ENCODE data around the gene LSM3.

DNA sequence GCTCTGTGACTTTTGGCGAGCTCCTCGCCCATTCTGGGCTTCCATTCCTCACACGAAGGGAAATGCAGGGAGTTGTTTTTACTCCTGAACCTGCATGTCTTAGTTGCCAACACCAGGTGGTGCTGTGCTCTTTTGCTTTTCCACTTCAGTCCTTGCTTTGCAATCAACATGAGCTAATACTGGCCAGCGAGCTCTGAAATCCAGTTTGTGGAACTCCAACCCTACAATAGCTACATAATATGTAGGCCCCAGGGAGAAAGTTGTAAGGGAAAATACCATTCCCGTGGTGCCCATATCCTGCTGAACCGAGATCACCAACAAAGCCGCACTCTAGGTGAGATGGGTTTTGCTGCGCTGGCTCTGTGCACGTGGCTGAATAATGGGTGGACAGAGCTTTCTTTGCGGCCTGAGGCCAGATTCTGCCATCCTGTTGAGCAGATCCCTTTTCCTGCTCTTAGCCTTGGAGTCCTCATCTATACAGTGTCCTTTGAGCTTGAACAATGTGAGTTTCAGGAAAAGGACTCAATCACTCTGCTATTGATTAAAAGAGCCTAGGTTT lies 25.0 kb downstream of the LSM3 start:
- TF ChIP-seq, protein P1, sequence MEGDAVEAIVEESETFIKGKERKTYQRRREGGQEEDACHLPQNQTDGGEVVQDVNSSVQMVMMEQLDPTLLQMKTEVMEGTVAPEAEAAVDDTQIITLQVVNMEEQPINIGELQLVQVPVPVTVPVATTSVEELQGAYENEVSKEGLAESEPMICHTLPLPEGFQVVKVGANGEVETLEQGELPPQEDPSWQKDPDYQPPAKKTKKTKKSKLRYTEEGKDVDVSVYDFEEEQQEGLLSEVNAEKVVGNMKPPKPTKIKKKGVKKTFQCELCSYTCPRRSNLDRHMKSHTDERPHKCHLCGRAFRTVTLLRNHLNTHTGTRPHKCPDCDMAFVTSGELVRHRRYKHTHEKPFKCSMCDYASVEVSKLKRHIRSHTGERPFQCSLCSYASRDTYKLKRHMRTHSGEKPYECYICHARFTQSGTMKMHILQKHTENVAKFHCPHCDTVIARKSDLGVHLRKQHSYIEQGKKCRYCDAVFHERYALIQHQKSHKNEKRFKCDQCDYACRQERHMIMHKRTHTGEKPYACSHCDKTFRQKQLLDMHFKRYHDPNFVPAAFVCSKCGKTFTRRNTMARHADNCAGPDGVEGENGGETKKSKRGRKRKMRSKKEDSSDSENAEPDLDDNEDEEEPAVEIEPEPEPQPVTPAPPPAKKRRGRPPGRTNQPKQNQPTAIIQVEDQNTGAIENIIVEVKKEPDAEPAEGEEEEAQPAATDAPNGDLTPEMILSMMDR (IDR thresholded peaks at IDR 0.05), result peak; percentile 84 to 94 (median 90)
- no peak for TF ChIP-seq POLR2A (IDR thresholded peaks at IDR 0.05)

Data from adrenal gland (tissue), 5 donors.